Smooth muscle cell (in vitro differentiated cells): ENCODE measurements around the gene ZNF24. TPM values are rescaled to one million over a fixed set of nuclear protein-coding genes. Genes with fewer than 3 reads are reported as not detected.
A peak's percentile ranks its signal among the peaks of the same experiment; 100 is the strongest.

Source experiments
- DNase-seq: peaks from one replicate; lab custom pipeline; 2025; ENCODE audit not compliant: unreplicated experiment; lab: John Stamatoyannopoulos, UW
- H2AFZ ChIP-seq: fragments of 200-600 bp; sonication (generic); 2 replicates; pipeline ENCODE4 v1.6.0; 2016; ENCODE audit warnings: antibody characterized with exemption, low read depth, mild to moderate bottlenecking
- H3F3A ChIP-seq: fragments of 200-600 bp; sonication (generic); 2 replicates; pipeline ENCODE4 v1.6.0; 2017; ENCODE audit warnings: antibody characterized with exemption, low read depth
- H3K27ac ChIP-seq: fragments of 200-600 bp; sonication (generic); 2 replicates; pipeline ENCODE4 v1.5.1; 2016; ENCODE audit warnings: low read depth, mild to moderate bottlenecking
- H3K27me3 ChIP-seq: fragments of 200-600 bp; sonication (generic); 2 replicates; pipeline ENCODE4 v1.6.1; 2016; ENCODE audit warnings: low read depth, mild to moderate bottlenecking
- H3K36me3 ChIP-seq: fragments of 200-600 bp; sonication (generic); 2 replicates; pipeline ENCODE4 v1.5.1; 2016; ENCODE audit warnings: low read depth
- H3K4me1 ChIP-seq: fragments of 200-600 bp; sonication (generic); 2 replicates; pipeline ENCODE4 v1.5.1; 2016; ENCODE audit warnings: low read depth
- H3K4me2 ChIP-seq: fragments of 200-600 bp; sonication (generic); 2 replicates; pipeline ENCODE4 v1.6.0; 2016; ENCODE audit warnings: mild to moderate bottlenecking
- H3K4me3 ChIP-seq: fragments of 200-600 bp; sonication (generic); 2 replicates; pipeline ENCODE4 v1.5.1; 2016; ENCODE audit warnings: mild to moderate bottlenecking
- H3K79me2 ChIP-seq: fragments of 200-600 bp; sonication (generic); 2 replicates; pipeline ENCODE4 v1.6.0; 2016; ENCODE audit warnings: low read depth, mild to moderate bottlenecking
- H3K9ac ChIP-seq: fragments of 200-600 bp; sonication (generic); 2 replicates; pipeline ENCODE4 v1.6.0; 2016; ENCODE audit warnings: low read depth
- H3K9me3 ChIP-seq: fragments of 200-600 bp; sonication (generic); replicated peaks from 2 replicates; pipeline ENCODE4 v1.5.1; 2016; ENCODE audit warnings: low read depth
- H4K20me1 ChIP-seq: fragments of 200-600 bp; sonication (generic); 2 replicates; pipeline ENCODE4 v1.6.0; 2016; ENCODE audit warnings: low read depth
- WGBS: methylation state at CpG from one replicate; pipeline ENCODE4 v1.1.7; 2016; ENCODE audit warnings: low lambda C conversion rate; 5-methylcytosine and 5-hydroxymethylcytosine counted together
- polyA plus RNA-seq: library from polyadenylated mRNA; unstranded; fragments of >200 nt; fragmentation: Nextera tagmentation; extraction: Ambion mirVana; gene quantifications from 2 replicates; pipeline ENCODE4 v1.2.1, GENCODE V29; 2016
- total RNA-seq: library from RNA; depleted of rRNA; stranded (reverse); fragments of >200 nt; gene quantifications from 2 replicates; pipeline ENCODE4 v1.2.3, GENCODE V29; 2014
- TF ChIP-seq, protein P1 (sequence below): fragments of 200-600 bp; sonication (generic); IDR thresholded peaks from 2 replicates; pipeline ENCODE4 v1.5.1; 2017; ENCODE audit warnings: borderline replicate concordance, mild to moderate bottlenecking, antibody characterized with exemption; ENCODE audit not compliant: insufficient read depth, poor library complexity, severe bottlenecking

The ZNF24 gene
- total and polyA plus RNA-seq, 2 experiments from 2014 or later = 26.2 to 40.8 TPM

DNA sequence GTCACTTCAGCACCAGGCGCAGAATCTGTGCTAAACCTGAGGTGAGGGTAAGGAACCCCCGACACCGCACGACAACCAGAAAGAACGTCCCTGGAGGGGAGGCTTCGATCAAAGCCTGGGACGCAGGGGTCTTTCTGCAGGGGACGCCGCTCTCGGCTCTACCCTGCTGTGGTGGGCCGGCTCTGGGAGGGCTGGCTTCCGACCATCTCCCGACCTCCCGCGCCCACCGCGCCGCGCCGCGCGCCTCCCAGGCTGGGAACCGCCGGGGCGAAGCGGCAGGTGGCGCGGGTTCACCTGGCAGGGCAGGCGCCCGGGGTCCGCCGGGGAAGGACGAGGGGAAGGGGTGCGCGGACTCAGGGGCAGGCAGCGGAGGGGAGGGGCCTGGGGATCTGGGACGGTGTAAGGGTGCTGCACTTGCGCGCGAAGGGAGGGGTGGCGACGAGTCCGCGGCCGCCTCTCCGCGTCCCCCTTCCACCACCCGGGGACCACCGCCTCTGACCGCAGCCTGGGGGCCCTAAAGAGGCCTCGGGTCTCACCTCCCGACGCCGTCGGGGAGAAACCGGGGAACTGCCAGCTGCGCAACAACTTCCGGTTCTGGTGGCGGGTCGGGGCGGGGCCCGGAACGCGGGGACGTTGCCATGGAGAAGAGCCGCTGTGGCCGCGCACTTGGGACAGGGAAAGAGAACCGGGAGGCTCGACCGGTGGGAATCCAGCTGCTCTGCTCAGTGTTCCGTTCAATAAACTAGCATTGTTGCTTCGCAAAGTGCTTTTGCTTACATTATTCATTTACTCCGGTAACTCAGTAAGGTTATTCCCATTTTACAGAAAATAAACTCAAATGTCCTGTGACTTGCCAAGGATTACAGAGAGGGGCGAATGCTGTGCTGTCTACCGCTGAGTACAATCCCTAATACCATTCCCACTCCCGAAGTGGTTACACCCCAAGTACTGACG lies 32.8 kb upstream of the ZNF24 start, which contains the start of gene ZNF396:
ZNF396 (minus strand) TSS at position 596 of the 954 bp plus-strand sequence. CDS start 3,045 bp downstream, outside the sequence.
- peak within 1 kb of the TSS; percentile 50 for H3K9ac ChIP-seq
- no peaks in the 10 kb centered on the region for H3K4me1 ChIP-seq
- no peak within 1 kb of the TSS for H3K27ac ChIP-seq
- H3K9me3 ChIP-seq = no peaks in the 10 kb centered on the region
- peak; percentile 9 for DNase-seq
- peak within 1 kb of the TSS; percentile 94 for H3K4me2 ChIP-seq
- H3K27me3 ChIP-seq = no peaks in the 10 kb centered on the region
- TF ChIP-seq, protein P1, sequence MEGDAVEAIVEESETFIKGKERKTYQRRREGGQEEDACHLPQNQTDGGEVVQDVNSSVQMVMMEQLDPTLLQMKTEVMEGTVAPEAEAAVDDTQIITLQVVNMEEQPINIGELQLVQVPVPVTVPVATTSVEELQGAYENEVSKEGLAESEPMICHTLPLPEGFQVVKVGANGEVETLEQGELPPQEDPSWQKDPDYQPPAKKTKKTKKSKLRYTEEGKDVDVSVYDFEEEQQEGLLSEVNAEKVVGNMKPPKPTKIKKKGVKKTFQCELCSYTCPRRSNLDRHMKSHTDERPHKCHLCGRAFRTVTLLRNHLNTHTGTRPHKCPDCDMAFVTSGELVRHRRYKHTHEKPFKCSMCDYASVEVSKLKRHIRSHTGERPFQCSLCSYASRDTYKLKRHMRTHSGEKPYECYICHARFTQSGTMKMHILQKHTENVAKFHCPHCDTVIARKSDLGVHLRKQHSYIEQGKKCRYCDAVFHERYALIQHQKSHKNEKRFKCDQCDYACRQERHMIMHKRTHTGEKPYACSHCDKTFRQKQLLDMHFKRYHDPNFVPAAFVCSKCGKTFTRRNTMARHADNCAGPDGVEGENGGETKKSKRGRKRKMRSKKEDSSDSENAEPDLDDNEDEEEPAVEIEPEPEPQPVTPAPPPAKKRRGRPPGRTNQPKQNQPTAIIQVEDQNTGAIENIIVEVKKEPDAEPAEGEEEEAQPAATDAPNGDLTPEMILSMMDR = no peak
- H3K79me2 ChIP-seq = no peaks in the 10 kb centered on the region
- H2AFZ ChIP-seq = peak within 1 kb of the TSS; percentile 99
- WGBS = 3% methylated on average over 62 of the region's 78 CpGs
- H3K4me3 ChIP-seq = peak within 1 kb of the TSS; percentile 79
- H4K20me1 ChIP-seq = no peaks in the 10 kb centered on the region
- peaks cover 6% of the 10 kb centered on the region for H3F3A ChIP-seq
- no peaks in the 10 kb centered on the region for H3K36me3 ChIP-seq

DNA sequence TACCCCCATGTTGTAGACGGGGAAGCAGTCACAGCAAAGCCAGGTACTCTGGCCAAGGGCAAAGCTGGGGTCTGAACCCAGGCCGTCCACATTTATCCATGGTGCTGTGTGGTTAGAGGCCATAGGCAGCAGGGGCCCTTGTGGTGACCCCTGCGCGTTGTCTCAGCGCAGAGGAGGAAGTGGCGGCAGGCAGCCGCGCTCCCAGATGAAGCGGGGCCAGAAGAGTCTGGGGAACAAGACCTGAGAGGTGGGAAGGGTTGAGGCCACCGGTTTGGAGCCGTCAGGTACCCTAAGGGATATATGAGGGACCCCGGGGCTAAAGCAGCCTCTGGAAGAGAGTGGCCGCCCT lies 32.1 kb upstream of the ZNF24 start:
- Histone ChIP-seq H2AFZ (peak overlapping the region; percentile 99), H3K79me2 (no peaks in the 10 kb centered on the region), H4K20me1 (no peaks in the 10 kb centered on the region), H3K4me2 (peak overlapping the region; percentile 94), H3K4me3 (peak overlapping the region; percentile 79), H3K27me3 (no peaks in the 10 kb centered on the region), H3K36me3 (no peaks in the 10 kb centered on the region), H3K9me3 (no peaks in the 10 kb centered on the region), H3K4me1 (no peaks in the 10 kb centered on the region), H3K27ac (no peak overlapping the region), H3F3A (peaks cover 6% of the 10 kb centered on the region), H3K9ac (peak overlapping the region; percentile 50)
- no peak for DNase-seq
- 15% methylated on average over 13 of the region's 13 CpGs for WGBS
- TF ChIP-seq, protein P1 = no peak

DNA sequence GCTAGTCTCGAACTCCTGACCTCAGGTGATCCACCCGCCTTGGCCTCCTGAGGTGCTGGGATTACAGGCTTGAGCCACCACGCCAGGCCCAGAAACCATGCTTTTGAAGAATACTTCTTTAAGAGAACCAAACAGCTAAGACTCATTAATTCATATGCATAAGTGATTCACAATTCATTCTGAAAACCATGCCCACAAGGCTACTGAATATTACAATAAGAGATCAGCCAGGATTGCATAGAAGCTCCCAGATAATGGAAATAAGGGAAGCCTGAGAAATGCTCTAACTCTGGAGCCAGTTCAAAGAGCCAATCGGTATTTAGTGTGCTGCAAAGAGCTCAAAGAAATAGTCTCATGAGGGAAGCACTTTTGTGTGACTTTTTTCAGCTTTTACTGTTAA lies 30.5 kb upstream of the ZNF24 start:
- Histone ChIP-seq H3F3A (peaks cover 6% of the 10 kb centered on the region), H3K9me3 (no peaks in the 10 kb centered on the region), H3K4me1 (no peaks in the 10 kb centered on the region), H4K20me1 (no peaks in the 10 kb centered on the region), H3K4me3 (no peak overlapping the region), H2AFZ (no peak overlapping the region), H3K36me3 (no peaks in the 10 kb centered on the region), H3K79me2 (no peaks in the 10 kb centered on the region), H3K27me3 (no peaks in the 10 kb centered on the region), H3K9ac (no peak overlapping the region), H3K27ac (no peak overlapping the region), H3K4me2 (no peak overlapping the region)
- WGBS = 95% methylated on average over 4 of the region's 4 CpGs
- DNase-seq = no peak
- TF ChIP-seq, protein P1 = no peak
